ENCODE measurements around the gene ARHGAP10.

- TF ChIP-seq EZH2phosphoT487 (IDR thresholded peaks at IDR 0.05; ENCODE audit: borderline replicate concordance, low read length) (no peak), CTCF (conservative IDR thresholded peaks at IDR 0.05; ENCODE audit: low read depth, low read length) (no peak), EZH2 (IDR thresholded peaks at IDR 0.05; ENCODE audit: low read length, unreplicated experiment) (no peak)
Measured at GRCh38 chr4:147780137-147780777, 48.4 kb downstream of the ARHGAP10 start.
